AG04449 (cell line): ENCODE results near the gene ULK4.

Experiments
- CTCF ChIA-PET: fragments of 350-600 bp; formaldehyde crosslinking; extraction: SDS; loops from one replicate; lab custom pipeline; 2021; ENCODE audit warnings: antibody characterized with exemption; lab: Yijun Ruan, JAX
- POLR2A ChIA-PET: fragments of 400-600, 350-600 bp; formaldehyde crosslinking; extraction: SDS; loops from one replicate; lab custom pipeline; 2020; ENCODE audit warnings: antibody characterized with exemption, inconsistent platforms; lab: Yijun Ruan, JAX
- DNase-seq: peaks from one replicate; pipeline ENCODE4 v3.0.0-alpha.2; 2010; ENCODE audit warnings: low read depth, low spot score
- H3K4me3 ChIP-seq: 2 replicates; pipeline ENCODE4 v1.5.1; 2011; ENCODE audit warnings: low read depth, mild to moderate bottlenecking, control low read depth, low read length
- CTCF ChIP-seq: IDR thresholded peaks from one replicate; pipeline ENCODE4 v1.5.1; 2011; ENCODE audit warnings: mild to moderate bottlenecking, moderate library complexity, low read length, control low read depth, inconsistent platforms; ENCODE audit not compliant: insufficient read depth; ENCODE audit errors: missing control alignments

Gene ULK4

GRCh38 chr3:42001777-42002176 is 39.9 kb upstream of the ULK4 start:
- no peak overlapping the region for H3K4me3 ChIP-seq
- CTCF ChIA-PET = interaction anchor here (1.1 kb wide), 1 partner anchor 98 kb away, joined by 3 read pairs; no protein-coding TSS in a partner anchor
- no peak for TF ChIP-seq CTCF
- DNase-seq = no peak
- POLR2A ChIA-PET = no interaction called here

- TF ChIP-seq CTCF = no peak
- CTCF ChIA-PET = interaction anchor here (4.2 kb wide), 1 partner anchor 101 kb away, joined by 52 read pairs; no protein-coding TSS in a partner anchor
- DNase-seq = no peak
- POLR2A ChIA-PET = interaction anchor here (0.7 kb wide), 1 partner anchor 99 kb away, joined by 3 read pairs; no protein-coding TSS in a partner anchor
- H3K4me3 ChIP-seq = no peak overlapping the region
These were observed 38.0 kb upstream of the ULK4 start for GRCh38 chr3:41999909-42000308.

GRCh38 chr3:41997702-41998550 is 36.0 kb upstream of the ULK4 start:
- TF ChIP-seq CTCF = peak; percentile 26
- no peak overlapping the region for H3K4me3 ChIP-seq
- ChIA-PET CTCF (interaction anchor here (0.6 to 4.2 kb wide), 14 partner anchors 8 to 111 kb away, joined by 3 to 52 read pairs (median 3); no protein-coding TSS in a partner anchor), POLR2A (no interaction called here)
- DNase-seq = no peak

GRCh38 chr3:41991437-41991836 is 29.5 kb upstream of the ULK4 start:
- H3K4me3 ChIP-seq = no peak overlapping the region
- ChIA-PET POLR2A (no interaction called here), CTCF (no interaction called here)
- no peak for DNase-seq
- no peak for TF ChIP-seq CTCF

GRCh38 chr3:41989518-41989917 is 27.6 kb upstream of the ULK4 start:
- POLR2A ChIA-PET = no interaction called here
- DNase-seq = no peak
- TF ChIP-seq CTCF = no peak
- CTCF ChIA-PET = interaction anchor here (0.5 kb wide), 1 partner anchor 8 kb away, joined by 3 read pairs; no protein-coding TSS in a partner anchor
- H3K4me3 ChIP-seq = no peak overlapping the region

- POLR2A ChIA-PET = no interaction called here
- CTCF ChIA-PET = no interaction called here
- H3K4me3 ChIP-seq = no peak overlapping the region
- DNase-seq = no peak
- no peak for TF ChIP-seq CTCF
These were observed 25.7 kb upstream of the ULK4 start for GRCh38 chr3:41987627-41988026.
